Rectal smooth muscle tissue (tissue), 1 donor: ENCODE data around the gene NUDT15.

ENCODE experiments used
- H3K27ac ChIP-seq: one replicate; pipeline ENCODE4 v1.7.0; 2013; ENCODE audit warnings: low read depth, low read length, inconsistent platforms
- H3K27me3 ChIP-seq: one replicate; pipeline ENCODE4 v1.7.0; 2013; ENCODE audit warnings: low read length; ENCODE audit not compliant: control insufficient read depth, insufficient read depth
- H3K36me3 ChIP-seq: one replicate; pipeline ENCODE4 v1.7.0; 2013; ENCODE audit warnings: low read length; ENCODE audit not compliant: control insufficient read depth, insufficient read depth
- H3K4me1 ChIP-seq: one replicate; pipeline ENCODE4 v1.7.0; 2013; ENCODE audit warnings: low read length; ENCODE audit not compliant: control insufficient read depth, insufficient read depth
- H3K4me3 ChIP-seq: one replicate; pipeline ENCODE4 v1.7.0; 2013; ENCODE audit warnings: low read length
- H3K9ac ChIP-seq: one replicate; pipeline ENCODE4 v1.7.0; 2013; ENCODE audit warnings: low read length

NUDT15 gene

DNA sequence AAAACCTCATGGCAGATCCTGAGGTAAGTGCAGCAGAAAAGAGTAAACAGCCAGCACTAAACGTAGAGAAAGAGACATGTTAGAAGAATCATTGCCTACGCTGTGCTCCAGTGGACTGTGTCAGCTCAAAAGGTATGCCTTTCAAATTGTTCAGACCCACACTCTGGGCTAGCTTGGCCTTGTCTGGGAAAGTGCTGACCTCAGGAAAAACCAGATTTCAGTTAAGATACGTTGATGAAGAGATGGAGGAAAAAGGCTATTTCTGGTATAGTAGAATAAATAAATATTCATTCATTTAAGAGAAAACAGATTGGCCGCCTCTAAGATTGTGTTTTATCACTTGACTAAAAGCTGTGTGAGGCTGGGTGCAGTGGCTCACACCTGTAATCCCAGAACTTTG, 26.8 kb upstream of the NUDT15 start:
- Histone ChIP-seq H3K27me3 (no peaks in the 10 kb centered on the region), H3K4me1 (no peaks in the 10 kb centered on the region), H3K4me3 (no peak overlapping the region), H3K9ac (no peak overlapping the region), H3K27ac (no peak overlapping the region), H3K36me3 (no peaks in the 10 kb centered on the region)

GRCh38 chr13:48012668-48013067, 24.9 kb upstream of the NUDT15 start:
- Histone ChIP-seq H3K27me3 (no peaks in the 10 kb centered on the region), H3K4me3 (no peak overlapping the region), H3K9ac (no peak overlapping the region), H3K36me3 (no peaks in the 10 kb centered on the region), H3K27ac (no peak overlapping the region), H3K4me1 (no peaks in the 10 kb centered on the region)

GRCh38 chr13:48014359-48014758, 23.2 kb upstream of the NUDT15 start:
- no peak overlapping the region for H3K9ac ChIP-seq
- H3K27me3 ChIP-seq: no peaks in the 10 kb centered on the region
- H3K4me1 ChIP-seq: no peaks in the 10 kb centered on the region
- H3K36me3 ChIP-seq: no peaks in the 10 kb centered on the region
- H3K27ac ChIP-seq: no peak overlapping the region
- H3K4me3 ChIP-seq: no peak overlapping the region

DNA sequence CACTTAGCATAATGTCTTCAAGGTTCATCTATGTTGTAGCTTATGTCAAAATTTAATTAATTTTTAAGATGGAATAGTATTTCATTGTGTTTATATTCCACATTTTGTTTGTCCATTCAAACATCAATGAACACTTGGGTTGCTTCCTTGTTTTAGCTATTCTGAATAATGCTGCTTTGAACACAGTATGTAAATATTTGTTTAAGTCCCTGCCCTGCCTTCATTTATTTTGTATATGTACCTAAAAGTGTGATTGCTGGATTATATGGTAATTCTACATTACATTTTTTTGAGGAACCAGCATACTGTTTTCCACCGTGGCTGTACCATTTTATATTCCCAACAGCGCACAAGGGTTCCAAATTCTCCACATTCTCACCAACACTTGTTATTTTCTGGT, 18.9 kb upstream of the NUDT15 start:
- no peaks in the 10 kb centered on the region for H3K27me3 ChIP-seq
- H3K4me1 ChIP-seq: no peaks in the 10 kb centered on the region
- H3K27ac ChIP-seq: no peak overlapping the region
- no peak overlapping the region for H3K9ac ChIP-seq
- H3K4me3 ChIP-seq: no peak overlapping the region
- no peaks in the 10 kb centered on the region for H3K36me3 ChIP-seq

GRCh38 chr13:48019796-48020195, 17.7 kb upstream of the NUDT15 start:
- H3K9ac ChIP-seq: no peak overlapping the region
- H3K27me3 ChIP-seq: no peaks in the 10 kb centered on the region
- no peak overlapping the region for H3K27ac ChIP-seq
- no peaks in the 10 kb centered on the region for H3K36me3 ChIP-seq
- H3K4me3 ChIP-seq: no peak overlapping the region
- H3K4me1 ChIP-seq: no peaks in the 10 kb centered on the region

GRCh38 chr13:48028066-48028465, 9.5 kb upstream of the NUDT15 start:
- Histone ChIP-seq H3K27ac (no peak overlapping the region), H3K4me1 (no peaks in the 10 kb centered on the region), H3K4me3 (no peak overlapping the region), H3K27me3 (no peaks in the 10 kb centered on the region), H3K36me3 (no peaks in the 10 kb centered on the region), H3K9ac (no peak overlapping the region)

DNA sequence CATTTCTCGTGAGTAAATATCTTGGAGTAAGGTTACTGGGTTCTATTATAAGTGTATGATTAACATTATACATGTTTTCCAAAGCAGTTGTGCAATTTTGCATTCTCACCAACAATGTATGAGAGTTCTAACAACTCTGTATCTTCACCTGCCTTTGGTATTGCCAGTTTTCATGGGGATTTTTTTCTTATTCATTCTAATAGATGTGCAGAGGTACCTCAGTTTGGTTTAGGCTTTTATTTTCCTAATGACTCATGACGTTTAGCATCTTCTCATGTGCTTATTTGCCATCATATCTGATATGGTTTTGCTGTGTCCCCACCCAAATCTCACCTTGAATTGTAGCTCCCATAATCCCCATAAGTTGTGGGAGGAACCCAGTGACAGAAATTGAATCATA, 7.7 kb upstream of the NUDT15 start:
- H3K27ac ChIP-seq: no peak overlapping the region
- H3K9ac ChIP-seq: no peak overlapping the region
- H3K4me1 ChIP-seq: no peaks in the 10 kb centered on the region
- H3K36me3 ChIP-seq: no peaks in the 10 kb centered on the region
- H3K27me3 ChIP-seq: no peaks in the 10 kb centered on the region
- H3K4me3 ChIP-seq: no peak overlapping the region

- H3K36me3 ChIP-seq: no peaks in the 10 kb centered on the region
- H3K4me1 ChIP-seq: peaks cover 6% of the 10 kb centered on the region
- H3K4me3 ChIP-seq: no peak overlapping the region
- no peaks in the 10 kb centered on the region for H3K27me3 ChIP-seq
- no peak overlapping the region for H3K27ac ChIP-seq
- no peak overlapping the region for H3K9ac ChIP-seq
Measured at GRCh38 chr13:48038761-48039160, 1.2 kb downstream of the NUDT15 start.

GRCh38 chr13:48040049-48040448, 2.5 kb downstream of the NUDT15 start:
- Histone ChIP-seq H3K36me3 (no peaks in the 10 kb centered on the region), H3K27ac (no peak overlapping the region), H3K27me3 (no peaks in the 10 kb centered on the region), H3K4me3 (no peak overlapping the region), H3K9ac (no peak overlapping the region), H3K4me1 (peaks cover 6% of the 10 kb centered on the region)

DNA sequence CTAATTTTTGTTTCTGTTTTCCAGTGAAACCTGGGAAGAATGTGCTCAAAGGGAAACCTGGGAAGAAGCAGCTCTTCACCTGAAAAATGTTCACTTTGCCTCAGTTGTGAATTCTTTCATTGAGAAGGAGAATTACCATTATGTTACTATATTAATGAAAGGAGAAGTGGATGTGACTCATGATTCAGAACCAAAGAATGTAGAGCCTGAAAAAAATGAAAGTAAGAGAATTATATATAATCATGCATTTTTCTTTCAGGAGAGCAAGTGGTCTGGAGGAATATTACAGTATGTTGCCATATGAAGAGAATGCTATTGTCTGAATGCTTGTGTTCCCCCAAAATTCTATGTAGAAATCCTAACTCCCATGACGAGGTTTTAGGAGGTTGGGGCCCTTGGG, 3.4 kb downstream of the NUDT15 start:
- Histone ChIP-seq H3K4me3 (no peak overlapping the region), H3K36me3 (no peaks in the 10 kb centered on the region), H3K4me1 (peaks cover 6% of the 10 kb centered on the region), H3K9ac (no peak overlapping the region), H3K27ac (no peak overlapping the region), H3K27me3 (no peaks in the 10 kb centered on the region)

DNA sequence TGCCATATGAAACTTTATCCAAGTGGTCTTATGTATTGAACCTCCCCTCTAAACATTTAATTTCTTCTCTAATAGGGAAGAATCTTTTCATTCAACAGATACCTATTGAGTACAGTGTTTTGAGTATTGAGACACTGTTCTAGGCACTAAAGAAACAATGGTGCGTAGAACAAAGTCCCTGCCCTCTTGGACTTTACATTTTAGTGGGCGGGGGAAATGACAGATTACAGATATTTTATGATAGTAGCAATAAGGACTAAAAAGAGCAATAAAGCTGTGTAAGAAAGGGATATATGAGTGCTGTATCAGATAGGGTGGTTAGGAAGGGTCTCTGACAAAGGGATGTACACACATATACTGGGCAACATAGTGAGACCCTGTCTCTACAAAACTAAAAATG, 5.4 kb downstream of the NUDT15 start:
- H3K36me3 ChIP-seq: no peaks in the 10 kb centered on the region
- H3K9ac ChIP-seq: no peak overlapping the region
- no peaks in the 10 kb centered on the region for H3K27me3 ChIP-seq
- no peak overlapping the region for H3K27ac ChIP-seq
- H3K4me1 ChIP-seq: no peaks in the 10 kb centered on the region
- no peak overlapping the region for H3K4me3 ChIP-seq

DNA sequence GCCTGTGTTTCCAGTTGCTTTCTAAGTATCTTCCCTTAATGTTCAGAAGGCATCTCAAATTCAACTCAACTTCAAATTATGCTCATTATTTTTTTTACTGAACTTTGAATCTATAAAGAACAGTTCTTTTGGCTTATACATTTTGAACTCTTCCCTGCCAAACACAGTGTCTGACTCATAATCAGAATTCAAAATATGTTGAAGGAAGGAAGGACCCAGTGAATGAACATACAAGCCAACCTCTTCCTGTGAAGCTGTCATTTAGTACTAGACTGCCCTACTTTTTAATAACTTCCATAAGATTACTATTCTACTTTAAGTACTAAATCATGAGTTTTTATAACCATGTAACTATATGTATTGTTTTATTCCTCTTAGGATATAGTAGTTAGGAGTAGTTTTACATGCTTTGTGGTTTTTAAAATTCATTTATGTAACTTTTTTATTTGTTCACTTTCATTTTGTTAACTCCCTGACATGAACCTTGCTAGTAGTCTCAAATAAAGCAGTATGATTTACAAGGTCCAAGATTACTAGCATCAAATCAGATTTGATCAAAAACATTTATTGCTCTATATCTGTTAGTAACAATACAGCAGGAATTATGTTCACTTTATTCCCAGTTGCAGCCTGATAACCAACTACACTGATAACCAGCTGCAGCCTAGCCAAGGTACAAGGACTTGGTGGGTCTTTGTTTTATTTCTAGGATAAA, 6.4 kb downstream of the NUDT15 start:
- H3K36me3 ChIP-seq: no peaks in the 10 kb centered on the region
- H3K4me3 ChIP-seq: no peak overlapping the region
- no peak overlapping the region for H3K9ac ChIP-seq
- H3K4me1 ChIP-seq: no peaks in the 10 kb centered on the region
- no peaks in the 10 kb centered on the region for H3K27me3 ChIP-seq
- no peak overlapping the region for H3K27ac ChIP-seq

- Histone ChIP-seq H3K27me3 (no peaks in the 10 kb centered on the region), H3K4me3 (no peak overlapping the region), H3K4me1 (no peaks in the 10 kb centered on the region), H3K36me3 (peaks cover 16% of the 10 kb centered on the region), H3K9ac (no peak overlapping the region), H3K27ac (no peak overlapping the region)
Measured at GRCh38 chr13:48050550-48050949, 13.0 kb downstream of the NUDT15 start.
